ENCODE results near the gene CTNNA2.

The CTNNA2 gene

GRCh38 chr2:80053522-80054345 lies 540.9 kb downstream of the CTNNA2 start:
- Histone ChIP-seq H3K9me3 (ENCODE audit: insufficient read depth, low read length, severe bottlenecking) (no peaks in the 10 kb centered on the region), H3K4me1 (ENCODE audit: insufficient read depth, low read length) (no peaks in the 10 kb centered on the region), H3K27ac (ENCODE audit: low read length) (no peak overlapping the region), H3K36me3 (ENCODE audit: insufficient read depth, low read length) (no peaks in the 10 kb centered on the region), H4K20me1 (ENCODE audit: insufficient read depth, low read length) (no peaks in the 10 kb centered on the region), H3K4me2 (ENCODE audit: insufficient read depth, low read length) (no peak overlapping the region), H3K4me3 (ENCODE audit: low read depth in 1 of 2, low read length in 2 of 2) (no peak overlapping the region), H2AFZ (ENCODE audit: low read depth, low read length) (no peak overlapping the region), H3K9ac (ENCODE audit: low read depth, low read length) (no peak overlapping the region), H3K79me2 (ENCODE audit: insufficient read depth, low read length) (no peaks in the 10 kb centered on the region), H3K27me3 (ENCODE audit: insufficient read depth, low read length, poor library complexity) (no peaks in the 10 kb centered on the region)
- DNase-seq (no peak), ATAC-seq (ENCODE audit: insufficient read depth, low read depth) (no peak)
- TF ChIP-seq CTCF (IDR thresholded peaks at IDR 0.05; ENCODE audit: borderline replicate concordance, extremely low read depth, low read length, poor library complexity, severe bottlenecking) (no peak), EZH2 (IDR thresholded peaks at IDR 0.05; ENCODE audit: borderline replicate concordance, low read depth, low read length, severe bottlenecking) (no peak)

- TF ChIP-seq CTCF (IDR thresholded peaks at IDR 0.05; ENCODE audit: borderline replicate concordance, extremely low read depth, low read length, poor library complexity, severe bottlenecking) (no peak), EZH2 (IDR thresholded peaks at IDR 0.05; ENCODE audit: borderline replicate concordance, low read depth, low read length, severe bottlenecking) (no peak)
- Histone ChIP-seq H3K9me3 (ENCODE audit: insufficient read depth, low read length, severe bottlenecking) (no peaks in the 10 kb centered on the region), H3K4me2 (ENCODE audit: insufficient read depth, low read length) (no peak overlapping the region), H3K4me1 (ENCODE audit: insufficient read depth, low read length) (no peaks in the 10 kb centered on the region), H3K36me3 (ENCODE audit: insufficient read depth, low read length) (no peaks in the 10 kb centered on the region), H4K20me1 (ENCODE audit: insufficient read depth, low read length) (no peaks in the 10 kb centered on the region), H3K27ac (ENCODE audit: low read length) (no peak overlapping the region), H3K9ac (ENCODE audit: low read depth, low read length) (no peak overlapping the region), H3K27me3 (ENCODE audit: insufficient read depth, low read length, poor library complexity) (no peaks in the 10 kb centered on the region), H3K4me3 (ENCODE audit: low read depth in 1 of 2, low read length in 2 of 2) (no peak overlapping the region), H2AFZ (ENCODE audit: low read depth, low read length) (no peak overlapping the region), H3K79me2 (ENCODE audit: insufficient read depth, low read length) (no peaks in the 10 kb centered on the region)
- DNase-seq: no peak
- ATAC-seq (ENCODE audit: insufficient read depth, low read depth): no peak
These were observed 541.5 kb downstream of the CTNNA2 start for GRCh38 chr2:80054346-80054675.

- no peak overlapping the region for H3K9ac ChIP-seq (ENCODE audit: low read depth, low read length)
- no peak overlapping the region for H3K4me2 ChIP-seq (ENCODE audit: insufficient read depth, low read length)
- no peak overlapping the region for H2AFZ ChIP-seq (ENCODE audit: low read depth, low read length)
- DNase-seq (no peak), ATAC-seq (ENCODE audit: insufficient read depth, low read depth) (no peak)
- no peaks in the 10 kb centered on the region for H3K36me3 ChIP-seq (ENCODE audit: insufficient read depth, low read length)
- no peak for TF ChIP-seq EZH2 (IDR thresholded peaks at IDR 0.05; ENCODE audit: borderline replicate concordance, low read depth, low read length, severe bottlenecking)
- TF ChIP-seq CTCF (IDR thresholded peaks at IDR 0.05; ENCODE audit: borderline replicate concordance, extremely low read depth, low read length, poor library complexity, severe bottlenecking): no peak
- H3K79me2 ChIP-seq (ENCODE audit: insufficient read depth, low read length): no peaks in the 10 kb centered on the region
- no peaks in the 10 kb centered on the region for H3K27me3 ChIP-seq (ENCODE audit: insufficient read depth, low read length, poor library complexity)
- no peak overlapping the region for H3K4me3 ChIP-seq (ENCODE audit: low read depth in 1 of 2, low read length in 2 of 2)
- peaks cover 18% of the 10 kb centered on the region for H3K4me1 ChIP-seq (ENCODE audit: insufficient read depth, low read length)
- H3K27ac ChIP-seq (ENCODE audit: low read length): no peak overlapping the region
- no peaks in the 10 kb centered on the region for H4K20me1 ChIP-seq (ENCODE audit: insufficient read depth, low read length)
- H3K9me3 ChIP-seq (ENCODE audit: insufficient read depth, low read length, severe bottlenecking): no peaks in the 10 kb centered on the region
These were observed 545.1 kb downstream of the CTNNA2 start for GRCh38 chr2:80057956-80058355.
